Left colon (tissue), 2 donors: ENCODE results near the gene SUN2. TPM values are rescaled to one million over a fixed set of nuclear protein-coding genes. Genes with fewer than 3 reads are reported as not detected.

ENCODE experiments used
- ATAC-seq: fragments of 200-7000 bp; cut with Tn5 transposase; one replicate; pipeline ENCODE4 v1.9.1; 2020; ENCODE audit warnings: mild to moderate bottlenecking, moderate library complexity
- DNase-seq, 2 donors: peaks; one replicate each; pipeline ENCODE4 v3.0.0-alpha.2; 2020
- intact Hi-C, 2 donors: fragments of 100-400 bp; cut with DNase I in 1 of 2; cut with micrococcal nuclease in 1 of 2; formaldehyde crosslinking; loops; one replicate each; pipeline versions ENCODE4 v1.11.2 to v1.14.0; 2022; cut with DNase I, micrococcal nuclease
- total RNA-seq, 2 donors: library from RNA; stranded (reverse); fragmentation: NEBNext Ultra II Directional; extraction: Animal tissue kit (Norgen Biotek cat#: 25700); gene quantifications; one replicate each; pipeline ENCODE4 v1.2.1, GENCODE V29; 2021
- donor health status: DM: no; HTN: no; CAD: no.
- donor health status: DM: yes; HTN: yes; CAD: no.

Gene SUN2
- total RNA-seq, 2 donors from 2014 or later, result 143 to 148 TPM

- peak; percentile 41 for ATAC-seq
- DNase-seq, result no peak
- intact Hi-C loops, result no loop called here
These were observed 15.0 kb downstream of the SUN2 start for GRCh38 chr22:38740754-38741153.

- ATAC-seq, result no peak
These were observed 15.6 kb downstream of the SUN2 start for GRCh38 chr22:38740116-38740723.

GRCh38 chr22:38739300-38740055 lies 16.3 kb downstream of the SUN2 start:
- no peak for DNase-seq
- ATAC-seq, result no peak
- intact Hi-C loops, result no loop called here

More at GRCh38 chr22:38740116-38740723, 15.6 kb downstream of the SUN2 start:
- no peak for DNase-seq
- intact Hi-C loops, result no loop called here

GRCh38 chr22:38738475-38739070 lies 17.2 kb downstream of the SUN2 start:
- ATAC-seq, result no peak
- no peak for DNase-seq
- intact Hi-C loops, result no loop called here

- ATAC-seq, result no peak
- intact Hi-C loops, result no loop called here
- no peak for DNase-seq
These were observed 18.3 kb downstream of the SUN2 start for GRCh38 chr22:38737302-38738060.

- ATAC-seq (no peak), DNase-seq (no peak)
- intact Hi-C loops, result no loop called here
These were observed 19.6 kb downstream of the SUN2 start for GRCh38 chr22:38736257-38736570.

GRCh38 chr22:38735465-38736256 lies 20.1 kb downstream of the SUN2 start:
- no peak for ATAC-seq
- intact Hi-C loops, result no loop called here

GRCh38 chr22:38735126-38735464 lies 20.7 kb downstream of the SUN2 start:
- DNase-seq, result peak in 1 of 2 donors; percentile 20

More at GRCh38 chr22:38735465-38736256, 20.1 kb downstream of the SUN2 start:
- DNase-seq, result peak in 1 of 2 donors; percentile 21

GRCh38 chr22:38734421-38735100 lies 21.2 kb downstream of the SUN2 start:
- DNase-seq (peak in 1 of 2 donors; percentile 24), ATAC-seq (peak; percentile 3)
- intact Hi-C loops, result no loop called here

More at GRCh38 chr22:38735126-38735464, 20.7 kb downstream of the SUN2 start:
- intact Hi-C loops, result no loop called here
- no peak for ATAC-seq

- DNase-seq (peak in 1 of 2 donors; percentile 72), ATAC-seq (peak; percentile 7)
- intact Hi-C loops, result no loop called here
These were observed 21.9 kb downstream of the SUN2 start for GRCh38 chr22:38733724-38734381.

GRCh38 chr22:38733329-38733723 lies 22.5 kb downstream of the SUN2 start:
- peak; percentile 49 to 81 for DNase-seq
- ATAC-seq, result peak; percentile 77
- intact Hi-C loops, result no loop called here

- intact Hi-C loops, result no loop called here
- ATAC-seq, result no peak
- DNase-seq, result peak in 1 of 2 donors; percentile 21
These were observed 23.5 kb downstream of the SUN2 start for GRCh38 chr22:38732251-38732815.

GRCh38 chr22:38731703-38732161 lies 24.1 kb downstream of the SUN2 start:
- ATAC-seq (no peak), DNase-seq (peak in 1 of 2 donors; percentile 17)
- intact Hi-C loops, result no loop called here

- DNase-seq (peak in 1 of 2 donors; percentile 19), ATAC-seq (no peak)
- intact Hi-C loops, result no loop called here
These were observed 25.4 kb downstream of the SUN2 start for GRCh38 chr22:38730411-38730871.

GRCh38 chr22:38729946-38730345 lies 25.9 kb downstream of the SUN2 start:
- intact Hi-C loops, result no loop called here
- peak in 1 of 2 donors; percentile 5 for DNase-seq
- ATAC-seq, result no peak

GRCh38 chr22:38728871-38729796 lies 26.7 kb downstream of the SUN2 start:
- intact Hi-C loops, result no loop called here
- DNase-seq (peak in 1 of 2 donors; percentile 15), ATAC-seq (no peak)
